H1 (cell line): ENCODE measurements around the gene CAMKK2. TPM values are rescaled to one million over a fixed set of nuclear protein-coding genes. Genes with fewer than 3 reads are reported as not detected.

ENCODE experiments used
- CBX8 ChIP-seq: fragments of 300-800, 300-1000 bp; sonication (generic); IDR thresholded peaks from 2 replicates; pipeline ENCODE4 v1.7.1; 2016; ENCODE audit warnings: low read depth, low read length, borderline replicate concordance
- CEBPB ChIP-seq: IDR thresholded peaks from 2 replicates; pipeline ENCODE4 v1.6.1; 2012; ENCODE audit warnings: low read depth, low read length
- CTCF ChIP-seq, 3 experiments: IDR thresholded peaks; 1 replicate in 2 of 3; 2 replicates in 1 of 3; pipeline versions ENCODE4 v1.5.1 to v1.6.1; 2011; ENCODE audit warnings: low read length in 3 of 3, mild to moderate bottlenecking in 3 of 3, inconsistent platforms in 2 of 3, low read depth in 1 of 3, moderate library complexity in 1 of 3; ENCODE audit not compliant: insufficient read depth in 1 of 3; ENCODE audit errors: control extremely low read depth in 1 of 3
- KDM5A ChIP-seq: fragments of 200-600 bp; IDR thresholded peaks from 2 replicates; pipeline ENCODE4 v1.7.1; 2012; ENCODE audit warnings: mild to moderate bottlenecking, low read length, inconsistent platforms, mixed read lengths
- POU5F1 ChIP-seq: IDR thresholded peaks from 2 replicates; pipeline ENCODE4 v1.6.1; 2011; ENCODE audit warnings: low read depth, mild to moderate bottlenecking, low read length, moderate library complexity
- SIX5 ChIP-seq: IDR thresholded peaks from 2 replicates; pipeline ENCODE4 v1.6.1; 2011; ENCODE audit warnings: mild to moderate bottlenecking, low read depth, low read length
- TCF12 ChIP-seq: IDR thresholded peaks from 2 replicates; pipeline ENCODE4 v1.6.1; 2011; ENCODE audit warnings: low read depth, mild to moderate bottlenecking, low read length
- polyA plus RNA-seq, 7 experiments: library from polyadenylated mRNA; depleted of rRNA in 3 of 7; stranded (reverse) in 5 of 7; unstranded in 2 of 7; fragments of >200 nt in 5 of 7; fragments of 200-250 nt in 2 of 7; gene quantifications; 1 replicate in 5 of 7; 2 replicates in 1 of 7; 4 replicates in 1 of 7; pipeline versions ENCODE4 v1.2.1 to v1.2.3, GENCODE V29; 2011 to 2013; ENCODE audit warnings: missing spikeins in 2 of 7, mixed read lengths in 2 of 7
- total RNA-seq: library from RNA; stranded (reverse); fragmentation: NEBNext Ultra II Directional; extraction: Animal tissue kit (Norgen Biotek cat#: 25700); gene quantifications from 2 replicates; pipeline ENCODE4 v1.2.1, GENCODE V29; 2021

CAMKK2 gene
- total and polyA plus RNA-seq, 2 of the 8 experiments (the other 6 are each of a cell fraction or from before 2014, with no cell fraction given) = 29.6 to 30.6 TPM

- TF ChIP-seq CTCF (IDR thresholded peaks at IDR 0.05; ENCODE audit: control extremely low read depth in 1 of 3, insufficient read depth in 1 of 3, low read depth in 1 of 3, low read length in 3 of 3) (no peak), POU5F1 (no peak), KDM5A (no peak), CBX8 (no peak), TCF12 (no peak), SIX5 (no peak), CEBPB (no peak)
These were observed 3.7 kb upstream of the CAMKK2 start (continued) for GRCh38 chr12:121300083-121300819.
